ENCODE measurements around the gene SMYD3.

SMYD3 gene

GRCh38 chr1:246306415-246307037, 200.6 kb downstream of the SMYD3 start:
- no peak overlapping the region for H3K4me3 ChIP-seq (ENCODE audit: low read length)
- DNase-seq (ENCODE audit: low read depth) = peak; percentile 95
- TF ChIP-seq, protein P1, sequence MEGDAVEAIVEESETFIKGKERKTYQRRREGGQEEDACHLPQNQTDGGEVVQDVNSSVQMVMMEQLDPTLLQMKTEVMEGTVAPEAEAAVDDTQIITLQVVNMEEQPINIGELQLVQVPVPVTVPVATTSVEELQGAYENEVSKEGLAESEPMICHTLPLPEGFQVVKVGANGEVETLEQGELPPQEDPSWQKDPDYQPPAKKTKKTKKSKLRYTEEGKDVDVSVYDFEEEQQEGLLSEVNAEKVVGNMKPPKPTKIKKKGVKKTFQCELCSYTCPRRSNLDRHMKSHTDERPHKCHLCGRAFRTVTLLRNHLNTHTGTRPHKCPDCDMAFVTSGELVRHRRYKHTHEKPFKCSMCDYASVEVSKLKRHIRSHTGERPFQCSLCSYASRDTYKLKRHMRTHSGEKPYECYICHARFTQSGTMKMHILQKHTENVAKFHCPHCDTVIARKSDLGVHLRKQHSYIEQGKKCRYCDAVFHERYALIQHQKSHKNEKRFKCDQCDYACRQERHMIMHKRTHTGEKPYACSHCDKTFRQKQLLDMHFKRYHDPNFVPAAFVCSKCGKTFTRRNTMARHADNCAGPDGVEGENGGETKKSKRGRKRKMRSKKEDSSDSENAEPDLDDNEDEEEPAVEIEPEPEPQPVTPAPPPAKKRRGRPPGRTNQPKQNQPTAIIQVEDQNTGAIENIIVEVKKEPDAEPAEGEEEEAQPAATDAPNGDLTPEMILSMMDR (conservative IDR thresholded peaks at IDR 0.05; ENCODE audit: low read depth, low read length) = no peak

DNA sequence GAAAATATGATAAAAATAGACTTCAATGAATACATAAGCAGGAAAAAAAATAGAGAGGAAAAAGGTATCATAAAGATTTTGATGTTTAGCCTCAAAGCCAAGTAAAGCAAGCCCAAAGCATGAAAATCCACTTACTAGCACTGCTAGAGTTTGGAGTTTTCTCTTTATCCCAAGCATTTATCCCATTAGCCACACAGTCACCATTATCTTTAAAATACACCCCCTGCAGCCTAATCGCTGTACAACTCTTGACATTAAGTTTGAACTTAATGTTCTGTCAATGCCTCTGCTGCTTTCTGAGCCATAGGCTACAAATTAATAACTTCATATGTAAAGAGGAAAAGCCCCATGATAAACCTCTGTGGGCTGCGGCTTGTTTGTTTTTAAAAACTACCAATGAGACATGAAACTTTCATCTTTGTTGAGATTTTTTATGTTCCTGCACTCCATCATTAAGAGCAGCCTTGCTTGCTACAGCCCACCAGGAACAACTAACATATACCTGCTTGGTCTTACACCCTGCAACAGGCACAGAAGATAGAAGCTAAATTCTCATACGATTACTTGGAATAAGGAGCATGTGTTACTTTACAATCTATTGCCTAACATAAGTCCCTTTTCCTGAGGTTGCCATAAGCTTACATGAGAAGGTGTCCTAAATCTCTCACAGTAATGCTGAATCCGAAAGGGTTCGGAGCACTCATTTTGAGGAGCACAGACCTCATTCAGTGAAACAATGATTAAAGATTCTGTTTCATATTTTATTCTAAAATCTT, 202.4 kb downstream of the SMYD3 start:
- no peak overlapping the region for H3K4me3 ChIP-seq (ENCODE audit: low read length)
- TF ChIP-seq, protein P1 (conservative IDR thresholded peaks at IDR 0.05; ENCODE audit: low read depth, low read length) = no peak
- no peak for DNase-seq (ENCODE audit: low read depth)

GRCh38 chr1:246302711-246303317, 204.3 kb downstream of the SMYD3 start:
- TF ChIP-seq, protein P1 (conservative IDR thresholded peaks at IDR 0.05; ENCODE audit: low read depth, low read length) = no peak
- DNase-seq (ENCODE audit: low read depth) = no peak
- no peak overlapping the region for H3K4me3 ChIP-seq (ENCODE audit: low read length)

- TF ChIP-seq, protein P1 (conservative IDR thresholded peaks at IDR 0.05; ENCODE audit: low read depth, low read length) = no peak
- peak; percentile 38 for DNase-seq (ENCODE audit: low read depth)
Measured at GRCh38 chr1:246302251-246302625, 204.8 kb downstream of the SMYD3 start.

GRCh38 chr1:246301553-246302250, 205.4 kb downstream of the SMYD3 start:
- no peak overlapping the region for H3K4me3 ChIP-seq (ENCODE audit: low read length)
- TF ChIP-seq, protein P1 (conservative IDR thresholded peaks at IDR 0.05; ENCODE audit: low read depth, low read length) = no peak
- DNase-seq (ENCODE audit: low read depth) = peak; percentile 68

More at GRCh38 chr1:246302251-246302625, 204.8 kb downstream of the SMYD3 start:
- no peak overlapping the region for H3K4me3 ChIP-seq (ENCODE audit: low read length)

GRCh38 chr1:246300626-246301549, 206.2 kb downstream of the SMYD3 start:
- TF ChIP-seq, protein P1 (conservative IDR thresholded peaks at IDR 0.05; ENCODE audit: low read depth, low read length) = no peak
- H3K4me3 ChIP-seq (ENCODE audit: low read length) = no peak overlapping the region
- no peak for DNase-seq (ENCODE audit: low read depth)
